Rectal smooth muscle tissue (tissue), 1 donor: ENCODE measurements around the gene NRBF2.

Experiments used
- H3K27ac ChIP-seq: one replicate; pipeline ENCODE4 v1.7.0; 2013; ENCODE audit warnings: low read depth, low read length, inconsistent platforms
- H3K27me3 ChIP-seq: one replicate; pipeline ENCODE4 v1.7.0; 2013; ENCODE audit warnings: low read length; ENCODE audit not compliant: control insufficient read depth, insufficient read depth
- H3K36me3 ChIP-seq: one replicate; pipeline ENCODE4 v1.7.0; 2013; ENCODE audit warnings: low read length; ENCODE audit not compliant: control insufficient read depth, insufficient read depth
- H3K4me1 ChIP-seq: one replicate; pipeline ENCODE4 v1.7.0; 2013; ENCODE audit warnings: low read length; ENCODE audit not compliant: control insufficient read depth, insufficient read depth
- H3K4me3 ChIP-seq: one replicate; pipeline ENCODE4 v1.7.0; 2013; ENCODE audit warnings: low read length
- H3K9ac ChIP-seq: one replicate; pipeline ENCODE4 v1.7.0; 2013; ENCODE audit warnings: low read length

NRBF2 gene

GRCh38 chr10:63105225-63106110 is 27.7 kb upstream of the NRBF2 start:
- H3K4me1 ChIP-seq, result no peaks in the 10 kb centered on the region
- H3K4me3 ChIP-seq, result no peak overlapping the region
- no peaks in the 10 kb centered on the region for H3K36me3 ChIP-seq
- no peak overlapping the region for H3K27ac ChIP-seq
- no peak overlapping the region for H3K9ac ChIP-seq
- H3K27me3 ChIP-seq, result no peaks in the 10 kb centered on the region

DNA sequence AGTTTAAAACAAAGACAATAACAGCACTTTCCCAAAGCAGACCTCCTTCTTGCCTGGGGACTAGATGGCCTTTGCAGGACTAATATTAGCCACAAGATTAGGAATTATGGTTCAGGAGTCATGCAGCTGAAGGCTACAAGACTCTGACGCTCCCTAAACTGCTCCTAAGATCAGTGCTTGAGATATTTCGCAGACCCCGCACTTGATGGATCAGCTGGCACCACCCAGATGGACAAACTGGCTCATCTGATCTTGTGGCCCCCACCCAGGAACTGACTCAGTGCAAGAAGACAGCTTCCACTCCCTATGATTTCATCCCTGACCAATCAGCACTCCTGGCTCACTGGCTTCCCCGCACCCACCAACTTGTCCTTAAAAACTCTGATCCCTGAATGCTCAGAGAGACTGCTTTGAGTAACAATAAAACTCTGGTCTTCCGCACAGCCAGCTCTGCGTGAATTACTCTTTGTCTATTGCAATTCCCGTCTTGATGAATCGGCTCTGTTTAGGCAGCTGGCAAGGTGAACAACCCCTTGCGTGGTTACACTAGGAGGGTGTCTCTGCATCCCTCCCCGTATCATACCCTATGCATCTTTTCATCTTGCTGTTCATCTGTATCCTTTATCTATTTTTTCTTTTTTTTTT is 26.9 kb upstream of the NRBF2 start:
- H3K4me1 ChIP-seq, result no peaks in the 10 kb centered on the region
- H3K36me3 ChIP-seq, result no peaks in the 10 kb centered on the region
- H3K9ac ChIP-seq, result no peak overlapping the region
- H3K27me3 ChIP-seq, result no peaks in the 10 kb centered on the region
- no peak overlapping the region for H3K27ac ChIP-seq
- no peak overlapping the region for H3K4me3 ChIP-seq

- Histone ChIP-seq H3K4me1 (no peaks in the 10 kb centered on the region), H3K27ac (no peak overlapping the region), H3K4me3 (no peak overlapping the region), H3K9ac (no peak overlapping the region), H3K36me3 (no peaks in the 10 kb centered on the region), H3K27me3 (no peaks in the 10 kb centered on the region)
These were observed 25.1 kb upstream of the NRBF2 start for GRCh38 chr10:63107943-63108437.

DNA sequence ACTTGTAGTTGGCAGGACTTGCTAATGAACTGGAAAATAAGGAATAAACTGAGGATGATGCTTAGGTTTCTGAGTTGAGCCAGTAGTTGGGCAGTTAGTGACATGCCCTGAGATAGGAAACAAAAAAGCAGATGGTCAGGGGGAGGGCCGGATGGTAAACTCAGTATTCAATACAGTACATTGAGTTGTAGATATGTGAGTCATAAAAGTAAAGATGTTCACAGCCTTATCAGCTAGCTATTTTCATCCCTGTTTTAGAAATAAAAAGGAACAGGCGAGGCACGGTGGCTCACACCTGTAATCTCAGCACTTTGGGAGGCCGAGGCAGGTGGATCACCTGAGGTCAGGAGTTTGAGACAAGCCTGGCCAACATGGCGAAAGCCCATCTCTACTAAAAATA is 22.2 kb upstream of the NRBF2 start:
- no peak overlapping the region for H3K27ac ChIP-seq
- H3K4me3 ChIP-seq, result no peak overlapping the region
- peaks cover 4% of the 10 kb centered on the region for H3K4me1 ChIP-seq
- no peaks in the 10 kb centered on the region for H3K36me3 ChIP-seq
- no peak overlapping the region for H3K9ac ChIP-seq
- no peaks in the 10 kb centered on the region for H3K27me3 ChIP-seq

DNA sequence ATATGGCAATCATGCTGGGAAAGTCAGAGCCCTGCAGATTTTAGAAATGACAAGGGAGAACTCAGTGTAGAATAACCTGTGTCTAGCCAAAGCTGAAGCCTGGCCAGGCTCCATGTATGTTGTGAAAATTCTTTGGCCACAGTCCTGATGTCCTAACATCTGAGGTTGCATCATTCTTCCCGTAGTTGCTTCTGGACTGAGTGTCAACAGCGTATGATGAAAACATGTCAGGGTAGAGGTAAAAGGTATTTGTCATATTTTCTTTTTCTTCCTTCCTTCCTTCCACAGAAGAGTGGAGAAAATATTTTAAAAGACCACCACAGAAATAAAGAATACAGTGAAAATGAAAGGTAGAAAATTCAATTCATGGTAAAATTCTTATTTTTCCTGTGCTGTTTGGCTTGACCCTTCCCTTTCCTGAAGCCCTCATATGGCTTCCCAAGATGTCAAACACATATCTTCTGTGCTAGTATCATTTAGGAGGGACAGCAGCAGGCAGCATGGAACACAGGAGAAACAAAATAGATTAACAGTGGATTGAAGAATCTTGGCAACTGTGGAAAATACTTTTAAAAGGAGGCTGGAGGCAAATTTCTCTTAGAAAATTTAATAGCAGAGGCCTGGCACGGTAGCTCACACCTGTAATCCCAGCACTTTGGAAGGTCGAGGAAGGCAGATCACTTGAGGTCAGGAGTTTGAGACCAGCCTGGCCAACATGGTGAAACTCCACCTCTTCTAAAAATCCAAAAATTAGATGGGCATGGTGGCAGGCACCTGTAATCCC is 18.9 kb upstream of the NRBF2 start:
- peaks cover 4% of the 10 kb centered on the region for H3K4me1 ChIP-seq
- no peaks in the 10 kb centered on the region for H3K27me3 ChIP-seq
- H3K27ac ChIP-seq, result no peak overlapping the region
- no peak overlapping the region for H3K4me3 ChIP-seq
- no peak overlapping the region for H3K9ac ChIP-seq
- H3K36me3 ChIP-seq, result no peaks in the 10 kb centered on the region

GRCh38 chr10:63115732-63116383 is 17.3 kb upstream of the NRBF2 start:
- Histone ChIP-seq H3K36me3 (no peaks in the 10 kb centered on the region), H3K27ac (peak overlapping the region; percentile 70), H3K9ac (no peak overlapping the region), H3K27me3 (no peaks in the 10 kb centered on the region), H3K4me1 (peaks cover 4% of the 10 kb centered on the region), H3K4me3 (peak overlapping the region; percentile 5)

GRCh38 chr10:63116452-63117072 is 16.6 kb upstream of the NRBF2 start:
- H3K4me3 ChIP-seq, result no peak overlapping the region
- H3K4me1 ChIP-seq, result peaks cover 4% of the 10 kb centered on the region
- no peak overlapping the region for H3K9ac ChIP-seq
- H3K27me3 ChIP-seq, result no peaks in the 10 kb centered on the region
- H3K36me3 ChIP-seq, result no peaks in the 10 kb centered on the region
- H3K27ac ChIP-seq, result no peak overlapping the region

- H3K27me3 ChIP-seq, result no peaks in the 10 kb centered on the region
- no peak overlapping the region for H3K9ac ChIP-seq
- H3K4me3 ChIP-seq, result no peak overlapping the region
- no peaks in the 10 kb centered on the region for H3K36me3 ChIP-seq
- H3K27ac ChIP-seq, result no peak overlapping the region
- H3K4me1 ChIP-seq, result peaks cover 4% of the 10 kb centered on the region
These were observed 14.1 kb upstream of the NRBF2 start for GRCh38 chr10:63119041-63119440.

GRCh38 chr10:63120554-63120953 is 12.6 kb upstream of the NRBF2 start:
- H3K36me3 ChIP-seq, result no peaks in the 10 kb centered on the region
- no peaks in the 10 kb centered on the region for H3K27me3 ChIP-seq
- H3K4me3 ChIP-seq, result no peak overlapping the region
- peaks cover 3% of the 10 kb centered on the region for H3K4me1 ChIP-seq
- no peak overlapping the region for H3K27ac ChIP-seq
- no peak overlapping the region for H3K9ac ChIP-seq

DNA sequence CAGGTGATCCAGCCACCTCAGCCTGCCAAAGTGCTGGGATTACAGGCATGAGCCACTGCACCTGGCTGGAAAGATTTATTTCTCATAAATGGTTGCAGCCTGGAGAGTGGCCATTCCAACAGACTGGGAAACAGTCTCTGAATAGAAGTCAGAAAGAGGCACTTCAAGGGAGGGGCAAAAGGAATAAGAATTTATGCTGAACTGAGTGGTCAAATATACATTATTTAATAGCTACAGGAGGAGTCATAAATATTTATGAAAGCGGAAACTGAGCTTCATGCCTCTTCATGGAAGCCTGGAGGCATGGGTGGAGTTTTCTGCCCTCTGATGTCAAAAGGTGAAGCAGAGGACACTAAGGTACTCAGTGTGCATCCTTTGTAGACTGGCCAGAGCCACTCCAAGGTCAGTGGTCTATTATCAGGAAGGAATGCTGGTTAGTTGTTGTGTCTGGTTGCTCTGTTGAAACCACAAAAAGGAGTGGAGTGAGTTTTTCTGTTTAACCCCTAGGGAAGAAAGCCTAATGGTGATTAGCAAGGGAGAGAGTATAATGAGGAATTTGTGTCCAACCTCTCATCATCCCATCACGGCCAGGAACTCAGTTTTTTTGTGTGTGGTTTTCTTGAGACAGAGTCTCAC is 9.3 kb upstream of the NRBF2 start:
- no peak overlapping the region for H3K4me3 ChIP-seq
- no peak overlapping the region for H3K27ac ChIP-seq
- H3K27me3 ChIP-seq, result no peaks in the 10 kb centered on the region
- H3K36me3 ChIP-seq, result no peaks in the 10 kb centered on the region
- no peaks in the 10 kb centered on the region for H3K4me1 ChIP-seq
- H3K9ac ChIP-seq, result no peak overlapping the region

GRCh38 chr10:63125459-63125858 is 7.7 kb upstream of the NRBF2 start:
- no peaks in the 10 kb centered on the region for H3K4me1 ChIP-seq
- H3K27me3 ChIP-seq, result no peaks in the 10 kb centered on the region
- no peak overlapping the region for H3K27ac ChIP-seq
- no peak overlapping the region for H3K9ac ChIP-seq
- no peaks in the 10 kb centered on the region for H3K36me3 ChIP-seq
- no peak overlapping the region for H3K4me3 ChIP-seq
